ENCODE data around the gene CARS1. TPM values are rescaled to one million over a fixed set of nuclear protein-coding genes. Genes with fewer than 3 reads are reported as not detected.
A peak's percentile ranks its signal among the peaks of the same experiment; 100 is the strongest.

CARS1 gene
- total RNA-seq, 2 experiments from 2014 or later: 74.6 to 81.5 TPM

GRCh38 chr11:3010521-3011275, 46.5 kb downstream of the CARS1 start:
- Mint-ChIP-seq H3K27me3 (ENCODE audit: low read depth) (no peaks in the 10 kb centered on the region), H3K4me3 (no peak overlapping the region), H3K27ac (peak overlapping the region; percentile 86), H3K4me1 (ENCODE audit: low read depth) (peaks cover 94% of the 10 kb centered on the region), H3K9me3 (ENCODE audit: insufficient read depth) (no peaks in the 10 kb centered on the region), H3K36me3 (ENCODE audit: low read depth) (peaks cover 73% of the 10 kb centered on the region)
- DNase-seq (no peak), ATAC-seq (no peak)
- ChIA-PET POLR2A (interaction anchor here (8.6 kb wide), 1 partner anchor 20 kb away, joined by 168 read pairs; the partner anchor contains the start of gene NAP1L4), CTCF (interaction anchor here (1.1 to 1.3 kb wide), 2 partner anchors 11 to 35 kb away, joined by 4 to 5 read pairs; no protein-coding TSS in a partner anchor)

GRCh38 chr11:3010004-3010403, 47.2 kb downstream of the CARS1 start:
- H3K9me3 Mint-ChIP-seq (ENCODE audit: insufficient read depth): no peaks in the 10 kb centered on the region
- DNase-seq: peak; percentile 36
- no peak for ATAC-seq
- no peaks in the 10 kb centered on the region for H3K27me3 Mint-ChIP-seq (ENCODE audit: low read depth)
- peak overlapping the region; percentile 86 for H3K27ac Mint-ChIP-seq
- POLR2A ChIA-PET: interaction anchor here (1.0 to 8.6 kb wide), 2 partner anchors 13 to 19 kb away, joined by 4 to 168 read pairs; partner anchors contain the start of gene NAP1L4
- peaks cover 72% of the 10 kb centered on the region for H3K36me3 Mint-ChIP-seq (ENCODE audit: low read depth)
- H3K4me1 Mint-ChIP-seq (ENCODE audit: low read depth): peaks cover 93% of the 10 kb centered on the region
- CTCF ChIA-PET: interaction anchor here (1.1 to 1.6 kb wide), 3 partner anchors 11 to 80 kb away, joined by 4 to 5 read pairs (median 4); no protein-coding TSS in a partner anchor
- H3K4me3 Mint-ChIP-seq: no peak overlapping the region

GRCh38 chr11:3009481-3009880, 47.7 kb downstream of the CARS1 start:
- ChIA-PET CTCF (interaction anchor here (0.9 to 1.6 kb wide), 4 partner anchors 17 to 82 kb away, joined by 3 to 4 read pairs (median 4); partner anchors contain the start of gene NAP1L4), POLR2A (interaction anchor here (1.0 to 8.6 kb wide), 2 partner anchors 12 to 19 kb away, joined by 4 to 168 read pairs; partner anchors contain the start of gene NAP1L4)
- Mint-ChIP-seq H3K9me3 (ENCODE audit: insufficient read depth) (no peaks in the 10 kb centered on the region), H3K4me3 (no peak overlapping the region), H3K27me3 (ENCODE audit: low read depth) (no peaks in the 10 kb centered on the region), H3K36me3 (ENCODE audit: low read depth) (peaks cover 71% of the 10 kb centered on the region), H3K4me1 (ENCODE audit: low read depth) (peaks cover 88% of the 10 kb centered on the region), H3K27ac (peak overlapping the region; percentile 86)
- ATAC-seq (no peak), DNase-seq (no peak)

- Mint-ChIP-seq H3K27ac (peak overlapping the region; percentile 86), H3K9me3 (ENCODE audit: insufficient read depth) (no peaks in the 10 kb centered on the region), H3K4me3 (no peak overlapping the region), H3K27me3 (ENCODE audit: low read depth) (no peaks in the 10 kb centered on the region), H3K4me1 (ENCODE audit: low read depth) (peaks cover 88% of the 10 kb centered on the region), H3K36me3 (ENCODE audit: low read depth) (peaks cover 73% of the 10 kb centered on the region)
- POLR2A ChIA-PET: interaction anchor here (1.0 to 8.6 kb wide), 4 partner anchors 11 to 18 kb away, joined by 4 to 168 read pairs (median 30); partner anchors contain the start of gene NAP1L4
- ATAC-seq (no peak), DNase-seq (no peak)
- CTCF ChIA-PET: interaction anchor here (0.9 to 1.6 kb wide), 4 partner anchors 17 to 83 kb away, joined by 3 to 4 read pairs (median 4); partner anchors contain the start of gene NAP1L4
Measured at GRCh38 chr11:3008746-3009336, 48.4 kb downstream of the CARS1 start.

- H3K4me3 Mint-ChIP-seq: peak overlapping the region; percentile 82
- ChIA-PET POLR2A (interaction anchor here (0.7 to 2.9 kb wide), 10 partner anchors 8 to 61 kb away, joined by 3 to 56 read pairs (median 5); partner anchors contain the start of genes CARS1 and NAP1L4), CTCF (interaction anchor here (0.8 to 1.8 kb wide), 8 partner anchors 8 to 116 kb away, joined by 3 to 9 read pairs (median 6); partner anchors contain the start of gene NAP1L4)
- H3K27ac Mint-ChIP-seq: peak overlapping the region; percentile 86
- no peaks in the 10 kb centered on the region for H3K9me3 Mint-ChIP-seq (ENCODE audit: insufficient read depth)
- H3K27me3 Mint-ChIP-seq (ENCODE audit: low read depth): no peaks in the 10 kb centered on the region
- no peak for DNase-seq
- ATAC-seq: peak; percentile 17
- peaks cover 82% of the 10 kb centered on the region for H3K4me1 Mint-ChIP-seq (ENCODE audit: low read depth)
- peaks cover 81% of the 10 kb centered on the region for H3K36me3 Mint-ChIP-seq (ENCODE audit: low read depth)
Measured at GRCh38 chr11:3007404-3008010, 49.7 kb downstream of the CARS1 start.

- peak; percentile 97 for ATAC-seq
- Mint-ChIP-seq H3K36me3 (ENCODE audit: low read depth) (peaks cover 81% of the 10 kb centered on the region), H3K27me3 (ENCODE audit: low read depth) (no peaks in the 10 kb centered on the region), H3K9me3 (ENCODE audit: insufficient read depth) (no peaks in the 10 kb centered on the region), H3K27ac (peak overlapping the region; percentile 86), H3K4me1 (ENCODE audit: low read depth) (peaks cover 74% of the 10 kb centered on the region), H3K4me3 (peak overlapping the region; percentile 82)
- ChIA-PET CTCF (interaction anchor here (0.7 to 1.8 kb wide), 9 partner anchors 9 to 115 kb away, joined by 3 to 9 read pairs (median 5); partner anchors contain the start of gene NAP1L4), POLR2A (interaction anchor here (0.7 to 2.9 kb wide), 8 partner anchors 9 to 51 kb away, joined by 3 to 56 read pairs (median 6); partner anchors contain the start of genes CARS1 and NAP1L4)
- DNase-seq: peak; percentile 89
Measured at GRCh38 chr11:3006505-3007260, 50.5 kb downstream of the CARS1 start.

GRCh38 chr11:3004481-3004880, 52.7 kb downstream of the CARS1 start:
- H3K4me1 Mint-ChIP-seq (ENCODE audit: low read depth): peaks cover 52% of the 10 kb centered on the region
- H3K36me3 Mint-ChIP-seq (ENCODE audit: low read depth): peaks cover 81% of the 10 kb centered on the region
- no peaks in the 10 kb centered on the region for H3K9me3 Mint-ChIP-seq (ENCODE audit: insufficient read depth)
- ChIA-PET POLR2A (interaction anchor here (0.8 to 2.5 kb wide), 4 partner anchors 9 to 15 kb away, joined by 4 to 13 read pairs (median 4); partner anchors contain the start of gene NAP1L4), CTCF (interaction anchor here (1.8 kb wide), 1 partner anchor 10 kb away, joined by 5 read pairs; no protein-coding TSS in a partner anchor)
- no peaks in the 10 kb centered on the region for H3K27me3 Mint-ChIP-seq (ENCODE audit: low read depth)
- peak overlapping the region; percentile 39 for H3K27ac Mint-ChIP-seq
- no peak for ATAC-seq
- no peak overlapping the region for H3K4me3 Mint-ChIP-seq
- no peak for DNase-seq

GRCh38 chr11:3003396-3004231, 53.6 kb downstream of the CARS1 start:
- H3K27me3 Mint-ChIP-seq (ENCODE audit: low read depth): no peaks in the 10 kb centered on the region
- peak overlapping the region; percentile 63 for H3K27ac Mint-ChIP-seq
- peaks cover 44% of the 10 kb centered on the region for H3K4me1 Mint-ChIP-seq (ENCODE audit: low read depth)
- no peaks in the 10 kb centered on the region for H3K9me3 Mint-ChIP-seq (ENCODE audit: insufficient read depth)
- CTCF ChIA-PET: interaction anchor here (1.1 to 1.8 kb wide), 2 partner anchors 10 to 17 kb away, joined by 4 to 5 read pairs; no protein-coding TSS in a partner anchor
- no peak overlapping the region for H3K4me3 Mint-ChIP-seq
- no peak for ATAC-seq
- peaks cover 77% of the 10 kb centered on the region for H3K36me3 Mint-ChIP-seq (ENCODE audit: low read depth)
- DNase-seq: no peak
- POLR2A ChIA-PET: interaction anchor here (0.8 to 2.5 kb wide), 4 partner anchors 9 to 14 kb away, joined by 4 to 13 read pairs (median 4); partner anchors contain the start of gene NAP1L4

- no peak for ATAC-seq
- CTCF ChIA-PET: interaction anchor here (1.1 to 1.8 kb wide), 2 partner anchors 11 to 18 kb away, joined by 4 to 5 read pairs; no protein-coding TSS in a partner anchor
- H3K4me3 Mint-ChIP-seq: no peak overlapping the region
- POLR2A ChIA-PET: interaction anchor here (1.5 kb wide), 1 partner anchor 11 kb away, joined by 4 read pairs; no protein-coding TSS in a partner anchor
- peak overlapping the region; percentile 57 for H3K27ac Mint-ChIP-seq
- peaks cover 73% of the 10 kb centered on the region for H3K36me3 Mint-ChIP-seq (ENCODE audit: low read depth)
- peaks cover 37% of the 10 kb centered on the region for H3K4me1 Mint-ChIP-seq (ENCODE audit: low read depth)
- no peak for DNase-seq
- no peaks in the 10 kb centered on the region for H3K27me3 Mint-ChIP-seq (ENCODE audit: low read depth)
- no peaks in the 10 kb centered on the region for H3K9me3 Mint-ChIP-seq (ENCODE audit: insufficient read depth)
Measured at GRCh38 chr11:3002871-3003270, 54.4 kb downstream of the CARS1 start.
